Ascending aorta (tissue), 2 donors: ENCODE results near the gene SPANXB1. TPM values are rescaled to one million over a fixed set of nuclear protein-coding genes. Genes with fewer than 3 reads are reported as not detected.
"Not testable (repeated sequence)": the region's sequence is repeated elsewhere in the genome, so short reads cannot be mapped to it uniquely, and the experiment has no call there.

Source experiments
- DNase-seq, 2 donors: peaks; one replicate each; pipeline ENCODE4 v3.0.0-alpha.2; 2019; ENCODE audit warnings: low spot score in 2 of 2
- H3K27ac ChIP-seq, 2 donors: fragments of 200-600 bp; sonication (generic); one replicate each; pipeline ENCODE4 v1.5.1; 2016 to 2017; ENCODE audit warnings: mild to moderate bottlenecking in 1 of 2
- H3K27me3 ChIP-seq: fragments of 200-600 bp; sonication (generic); one replicate; pipeline ENCODE4 v1.5.1; 2017
- H3K36me3 ChIP-seq, 2 donors: fragments of 200-600 bp; sonication (generic); one replicate each; pipeline ENCODE4 v1.5.1; 2016
- H3K4me1 ChIP-seq, 2 donors: fragments of 200-600 bp; sonication (generic); one replicate each; pipeline ENCODE4 v1.5.1; 2016 to 2017; ENCODE audit warnings: mild to moderate bottlenecking in 1 of 2
- H3K4me3 ChIP-seq, 2 donors: fragments of 200-600 bp; sonication (generic); one replicate each; pipeline ENCODE4 v1.5.1; 2016 to 2017; ENCODE audit warnings: mild to moderate bottlenecking in 1 of 2
- H3K9me3 ChIP-seq, 2 donors: fragments of 200-600 bp; sonication (generic); one replicate each; pipeline ENCODE4 v1.5.1; 2016
- CTCF ChIP-seq, 3 experiments: fragments of 200-600 bp in 2 of 3; fragments of 450-650 bp in 1 of 3; sonication (generic) in 2 of 3; IDR thresholded peaks; one replicate each; pipeline ENCODE4 v1.5.1; 2016 to 2019; ENCODE audit warnings: antibody characterized with exemption in 3 of 3, mild to moderate bottlenecking in 1 of 3, moderate library complexity in 1 of 3
- intact Hi-C: fragments of 100-400 bp; cut with DNase I; formaldehyde crosslinking; loops from one replicate; pipeline ENCODE4 v1.15.1; 2023
- total RNA-seq: library from RNA; depleted of rRNA; stranded (reverse); fragments of >200 nt; gene quantifications from one replicate; pipeline ENCODE4 v1.1.0, GENCODE V29; 2016

Gene SPANXB1, protein sequence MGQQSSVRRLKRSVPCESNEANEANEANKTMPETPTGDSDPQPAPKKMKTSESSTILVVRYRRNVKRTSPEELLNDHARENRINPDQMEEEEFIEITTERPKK
- total RNA-seq, result not detected

DNA sequence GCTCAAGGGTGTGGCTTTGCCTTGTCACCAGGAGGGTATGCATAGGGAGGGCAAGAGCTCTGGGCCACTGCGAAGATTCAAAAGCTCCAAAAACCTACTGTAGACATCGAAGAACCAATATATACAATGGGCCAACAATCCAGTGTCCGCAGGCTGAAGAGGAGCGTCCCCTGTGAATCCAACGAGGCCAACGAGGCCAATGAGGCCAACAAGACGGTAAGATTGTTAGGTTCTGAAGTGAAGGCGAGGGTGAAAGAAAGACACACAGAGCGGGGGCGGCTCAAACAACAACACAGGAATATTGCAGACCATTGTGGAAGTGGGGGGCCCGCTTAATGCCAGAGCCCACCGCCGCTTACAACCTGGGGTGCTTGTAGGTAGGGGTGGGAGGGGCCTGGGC lies at the start of gene SPANXB1:
TSS of gene SPANXB1 (plus strand) at position 27 of the 400 bp plus-strand sequence. CDS start at position 127, 100 bp downstream.
- H3K4me3 ChIP-seq, H3K9me3 ChIP-seq, H3K36me3 ChIP-seq, H3K27ac ChIP-seq, intact Hi-C loops, H3K27me3 ChIP-seq, DNase-seq, H3K4me1 ChIP-seq: not testable (repeated sequence)

DNA sequence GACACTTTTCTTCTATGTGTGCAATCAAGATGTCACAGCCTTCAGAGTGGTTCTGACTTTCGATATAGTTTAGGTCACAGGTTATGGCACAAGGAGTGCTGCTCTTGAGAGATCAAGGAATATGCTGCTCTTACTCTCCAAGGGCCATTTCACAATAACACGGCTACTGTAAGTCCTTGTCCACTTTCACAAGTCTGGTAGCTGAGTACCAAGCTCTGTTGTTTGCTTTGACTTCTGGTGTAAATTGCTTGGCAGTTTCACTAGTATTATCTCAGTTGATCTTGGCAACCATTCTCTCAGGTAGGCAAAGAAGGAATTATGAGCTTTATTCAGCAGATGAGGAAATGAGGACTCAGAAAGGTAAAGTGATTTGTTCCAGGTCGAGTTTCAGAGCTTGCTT lies 35.4 kb upstream of the SPANXB1 start:
- Histone ChIP-seq H3K4me1 (no peaks in the 10 kb centered on the region), H3K27ac (no peak overlapping the region), H3K36me3 (no peaks in the 10 kb centered on the region), H3K9me3 (no peaks in the 10 kb centered on the region), H3K4me3 (no peak overlapping the region), H3K27me3 (no peaks in the 10 kb centered on the region)
- DNase-seq, result no peak
- intact Hi-C loops, result no loop called here
- no peak for TF ChIP-seq CTCF (IDR thresholded peaks at IDR 0.05)

DNA sequence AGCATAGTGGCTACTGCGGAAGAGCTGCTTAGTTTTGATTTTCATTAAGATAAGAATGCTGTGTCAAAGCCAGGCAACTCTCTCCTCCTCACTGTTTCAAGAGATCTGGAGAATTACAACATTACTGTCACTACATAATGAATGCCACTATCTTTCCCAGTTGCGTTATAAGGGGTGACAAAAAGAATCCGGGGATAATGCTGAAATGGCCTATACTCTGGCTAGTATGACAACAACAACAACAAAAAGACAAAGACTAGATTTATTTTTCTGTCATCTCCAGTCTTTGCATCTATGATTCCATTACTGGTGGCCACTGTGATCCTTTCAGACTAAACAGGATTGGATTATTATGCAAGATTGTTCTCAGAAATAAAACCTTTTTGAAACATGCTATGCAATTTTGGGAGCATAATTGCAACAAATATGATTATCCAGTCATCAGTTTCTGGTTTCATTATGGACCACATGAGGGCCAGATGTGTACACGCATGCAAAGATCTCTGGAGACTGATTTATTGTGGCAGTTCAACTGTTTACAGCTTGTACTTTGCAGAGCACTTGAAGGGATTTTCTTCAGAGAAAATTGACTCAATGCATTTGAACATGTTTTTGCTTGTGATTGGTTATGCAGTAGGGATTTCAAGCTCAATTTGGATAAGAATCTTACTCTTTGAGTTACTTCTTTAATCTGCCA lies 31.1 kb upstream of the SPANXB1 start:
- Histone ChIP-seq H3K27me3 (no peaks in the 10 kb centered on the region), H3K36me3 (no peaks in the 10 kb centered on the region), H3K4me3 (no peak overlapping the region), H3K4me1 (no peaks in the 10 kb centered on the region), H3K27ac (no peak overlapping the region), H3K9me3 (no peaks in the 10 kb centered on the region)
- intact Hi-C loops, result no loop called here
- no peak for TF ChIP-seq CTCF (IDR thresholded peaks at IDR 0.05)
- no peak for DNase-seq

DNA sequence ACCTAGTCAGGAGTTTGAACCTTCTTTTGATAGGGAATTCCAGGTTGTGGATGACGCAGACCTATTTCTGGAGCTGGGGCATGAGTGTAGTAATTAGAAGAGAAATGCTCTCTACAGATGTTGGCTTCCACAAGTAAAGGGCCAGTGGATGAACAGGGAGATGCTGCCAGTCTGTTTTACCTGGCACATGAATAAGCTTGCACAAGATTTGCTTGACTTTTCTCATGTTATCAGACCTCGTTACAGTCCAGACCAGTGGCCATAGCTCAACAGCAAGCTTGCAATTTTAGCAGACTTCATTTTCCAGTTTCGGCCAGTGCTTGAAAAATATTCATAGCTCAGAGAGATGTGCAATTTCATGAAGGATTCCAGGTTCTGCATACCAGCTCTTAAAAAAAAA lies 26.9 kb upstream of the SPANXB1 start:
- Histone ChIP-seq H3K27me3 (no peaks in the 10 kb centered on the region), H3K4me1 (no peaks in the 10 kb centered on the region), H3K27ac (no peak overlapping the region), H3K4me3 (no peak overlapping the region), H3K9me3 (no peaks in the 10 kb centered on the region), H3K36me3 (no peaks in the 10 kb centered on the region)
- TF ChIP-seq CTCF (IDR thresholded peaks at IDR 0.05), result no peak
- no peak for DNase-seq
- intact Hi-C loops, result no loop called here

GRCh38 chrX:140980271-140980670 lies 22.1 kb upstream of the SPANXB1 start:
- Histone ChIP-seq H3K36me3 (no peaks in the 10 kb centered on the region), H3K9me3 (no peaks in the 10 kb centered on the region), H3K4me1 (no peaks in the 10 kb centered on the region), H3K27me3 (no peaks in the 10 kb centered on the region), H3K4me3 (no peak overlapping the region), H3K27ac (no peak overlapping the region)
- intact Hi-C loops, result no loop called here
- no peak for DNase-seq
- TF ChIP-seq CTCF (IDR thresholded peaks at IDR 0.05), result no peak

DNA sequence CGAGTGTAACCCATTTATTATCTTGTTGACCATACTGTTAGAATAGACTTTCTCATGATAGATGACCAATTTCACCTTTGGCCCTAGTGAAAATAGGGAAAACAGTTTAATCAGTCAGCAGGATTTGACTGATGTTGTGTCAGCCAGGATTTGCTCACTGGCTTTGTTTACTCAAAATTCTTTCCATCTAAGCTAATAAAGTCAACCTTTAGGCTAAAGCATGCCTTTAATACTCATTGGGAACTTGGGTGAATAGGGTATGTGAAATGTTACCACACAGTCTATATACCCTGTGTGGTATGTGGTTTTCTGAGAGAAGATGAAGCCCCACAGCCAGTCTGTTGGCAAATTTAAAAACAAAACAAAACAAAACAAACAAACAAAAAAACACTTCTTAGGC lies 18.7 kb upstream of the SPANXB1 start:
- Histone ChIP-seq H3K27me3 (no peaks in the 10 kb centered on the region), H3K4me1 (no peaks in the 10 kb centered on the region), H3K36me3 (no peaks in the 10 kb centered on the region), H3K9me3 (no peaks in the 10 kb centered on the region), H3K27ac (peak overlapping the region in 1 of 2 donors; percentile 32), H3K4me3 (no peak overlapping the region)
- no peak for TF ChIP-seq CTCF (IDR thresholded peaks at IDR 0.05)
- no peak for DNase-seq
- intact Hi-C loops, result no loop called here

DNA sequence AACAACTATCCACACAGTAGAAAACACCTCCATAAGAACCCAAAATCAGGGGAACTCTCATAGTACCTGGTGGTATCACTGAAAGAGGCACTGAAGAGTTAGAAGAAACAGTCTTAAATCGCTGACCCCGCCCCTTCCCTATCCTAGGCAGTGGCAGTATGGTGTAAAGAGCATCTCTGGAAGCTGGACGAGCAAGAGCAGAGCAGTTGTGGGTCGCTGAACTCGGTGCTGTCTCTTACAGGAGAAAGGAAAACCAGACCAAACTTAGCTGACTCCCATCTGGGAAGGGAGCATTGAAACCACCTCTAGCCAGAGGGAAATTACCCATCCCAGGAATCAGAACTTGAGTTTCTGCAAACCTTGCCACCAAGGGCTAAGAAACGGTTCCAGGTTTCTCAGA lies 2.8 kb downstream of the SPANXB1 start:
- intact Hi-C loops, result not testable (repeated sequence)

DNA sequence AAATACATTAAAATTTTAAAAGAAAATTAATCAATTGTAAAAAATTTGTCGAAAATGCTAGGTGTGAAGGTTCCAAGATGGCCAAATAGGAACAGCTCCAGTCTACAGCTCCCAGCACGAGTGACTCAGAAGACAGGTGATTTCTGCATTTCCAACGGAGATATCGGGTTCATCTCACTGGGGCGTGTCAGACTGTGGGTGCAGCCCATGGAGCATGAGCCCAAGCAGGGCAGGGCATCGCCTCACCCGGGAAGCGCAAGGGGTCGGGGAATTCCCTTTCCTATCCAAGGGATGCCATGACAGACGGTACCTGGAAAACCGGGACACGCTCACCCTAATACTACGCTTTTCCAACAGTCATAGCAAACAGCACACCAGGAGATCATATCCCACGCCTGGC lies 41.9 kb downstream of the SPANXB1 start:
- H3K27ac ChIP-seq, H3K36me3 ChIP-seq, intact Hi-C loops, DNase-seq, H3K4me1 ChIP-seq, H3K9me3 ChIP-seq, H3K4me3 ChIP-seq, H3K27me3 ChIP-seq: not testable (repeated sequence)

More for the DNA sequence above, 2.8 kb downstream of the SPANXB1 start:
- not testable (repeated sequence) for H3K27me3 ChIP-seq, H3K4me1 ChIP-seq, H3K4me3 ChIP-seq, H3K27ac ChIP-seq, H3K36me3 ChIP-seq, H3K9me3 ChIP-seq, DNase-seq

GRCh38 chrX:141049878-141050277 lies 47.5 kb downstream of the SPANXB1 start:
- H3K4me1 ChIP-seq, H3K27ac ChIP-seq, H3K9me3 ChIP-seq, DNase-seq, H3K36me3 ChIP-seq, H3K27me3 ChIP-seq, H3K4me3 ChIP-seq, intact Hi-C loops: not testable (repeated sequence)
